OCI-LY3 (cell line): ENCODE data around the gene GAB2.

Experiments used
- H2AFZ ChIP-seq: fragments of 200-600, 300-600 bp; shearing (Covaris generic); 2 replicates; pipeline ENCODE4 v1.6.0; 2014; ENCODE audit warnings: antibody characterized with exemption, low read depth, low read length
- H3K27ac ChIP-seq: fragments of 200-600, 300-600 bp; sonication (generic); 2 replicates; pipeline ENCODE4 v1.5.1; 2014; ENCODE audit warnings: mild to moderate bottlenecking, low read length, moderate library complexity, mixed read lengths
- H3K27me3 ChIP-seq: fragments of 200-600, 300-600 bp; sonication (generic); 2 replicates; pipeline ENCODE4 v1.6.1; 2014; ENCODE audit warnings: low read depth, low read length, mixed read lengths
- H3K36me3 ChIP-seq: fragments of 200-600, 300-600 bp; sonication (generic); replicated peaks from 2 replicates; pipeline ENCODE3; 2014; ENCODE audit warnings: low read depth, low read length, mixed read lengths
- H3K4me1 ChIP-seq: fragments of 300-600, 200-600 bp; sonication (generic); 2 replicates; pipeline ENCODE4 v1.6.1; 2014; ENCODE audit warnings: low read length, mixed read lengths
- H3K4me2 ChIP-seq: fragments of 200-600, 300-600 bp; sonication (generic); 2 replicates; pipeline ENCODE4 v1.6.1; 2014; ENCODE audit warnings: low read length, mixed read lengths
- H3K4me3 ChIP-seq: fragments of 300-600, 200-600 bp; sonication (generic); 2 replicates; pipeline ENCODE4 v1.5.1; 2014; ENCODE audit warnings: antibody characterized with exemption, mild to moderate bottlenecking, low read length, moderate library complexity
- H3K79me2 ChIP-seq: fragments of 300-600, 200-600 bp; shearing (Covaris generic); 2 replicates; pipeline ENCODE4 v1.6.1; 2014; ENCODE audit warnings: mild to moderate bottlenecking, low read length, mixed read lengths
- H3K9ac ChIP-seq: fragments of 300-600, 200-600 bp; shearing (Covaris generic); 2 replicates; pipeline ENCODE4 v1.6.0; 2014; ENCODE audit warnings: mild to moderate bottlenecking, low read length, moderate library complexity
- H3K9me3 ChIP-seq: fragments of 200-600, 300-600 bp; shearing (Covaris generic); 2 replicates; pipeline ENCODE4 v1.6.1; 2014; ENCODE audit warnings: low read length, mixed read lengths; ENCODE audit not compliant: insufficient read depth
- H4K20me1 ChIP-seq: fragments of 200-600, 300-600 bp; sonication (generic); 2 replicates; pipeline ENCODE4 v1.6.1; 2016; ENCODE audit warnings: low read length, mixed read lengths; ENCODE audit not compliant: insufficient read depth
- CTCF ChIP-seq: fragments of 200-600, 300-600 bp; sonication (generic); IDR thresholded peaks from 2 replicates; pipeline ENCODE4 v1.5.1; 2014; ENCODE audit warnings: antibody characterized with exemption, low read length, low read depth
- EZH2phosphoT487 ChIP-seq: fragments of 200-600 bp; shearing (Covaris generic); IDR thresholded peaks from 2 replicates; pipeline ENCODE4 v1.6.1; 2018; ENCODE audit warnings: antibody characterized with exemption, mixed run types, low read depth

Gene GAB2

GRCh38 chr11:78212586-78213371 lies 204.8 kb downstream of the GAB2 start:
- no peaks in the 10 kb centered on the region for H3K9me3 ChIP-seq
- no peaks in the 10 kb centered on the region for H3K36me3 ChIP-seq

GRCh38 chr11:78211565-78211964 lies 206.1 kb downstream of the GAB2 start:
- no peak overlapping the region for H3K4me3 ChIP-seq
- H3K9ac ChIP-seq: no peak overlapping the region
- H3K36me3 ChIP-seq: no peaks in the 10 kb centered on the region
- H3K4me2 ChIP-seq: no peak overlapping the region
- H3K27me3 ChIP-seq: no peaks in the 10 kb centered on the region
- H3K79me2 ChIP-seq: no peaks in the 10 kb centered on the region
- no peaks in the 10 kb centered on the region for H3K9me3 ChIP-seq
- H3K4me1 ChIP-seq: no peaks in the 10 kb centered on the region
- TF ChIP-seq EZH2phosphoT487: no peak
- no peak for TF ChIP-seq CTCF
- H4K20me1 ChIP-seq: no peaks in the 10 kb centered on the region
- no peak overlapping the region for H2AFZ ChIP-seq
- H3K27ac ChIP-seq: no peak overlapping the region

More at GRCh38 chr11:78212586-78213371, 204.8 kb downstream of the GAB2 start:
- H3K27me3 ChIP-seq: no peaks in the 10 kb centered on the region
- H3K79me2 ChIP-seq: no peaks in the 10 kb centered on the region
- TF ChIP-seq CTCF (no peak), EZH2phosphoT487 (no peak)
- H3K4me1 ChIP-seq: no peaks in the 10 kb centered on the region
- no peak overlapping the region for H3K27ac ChIP-seq
- H4K20me1 ChIP-seq: no peaks in the 10 kb centered on the region
- H3K4me2 ChIP-seq: no peak overlapping the region
- H3K9ac ChIP-seq: no peak overlapping the region
- no peak overlapping the region for H3K4me3 ChIP-seq
- no peak overlapping the region for H2AFZ ChIP-seq

- Histone ChIP-seq H2AFZ (no peak overlapping the region), H3K4me1 (no peaks in the 10 kb centered on the region), H3K27ac (no peak overlapping the region), H3K9me3 (no peaks in the 10 kb centered on the region), H3K4me3 (no peak overlapping the region), H3K4me2 (no peak overlapping the region), H4K20me1 (no peaks in the 10 kb centered on the region), H3K9ac (no peak overlapping the region), H3K36me3 (no peaks in the 10 kb centered on the region), H3K27me3 (no peaks in the 10 kb centered on the region), H3K79me2 (no peaks in the 10 kb centered on the region)
- TF ChIP-seq EZH2phosphoT487 (no peak), CTCF (no peak)
Measured at GRCh38 chr11:78210000-78210608, 207.5 kb downstream of the GAB2 start.

GRCh38 chr11:78209478-78209877 lies 208.1 kb downstream of the GAB2 start:
- H2AFZ ChIP-seq: no peak overlapping the region
- no peak overlapping the region for H3K27ac ChIP-seq
- no peaks in the 10 kb centered on the region for H3K9me3 ChIP-seq
- no peak for TF ChIP-seq EZH2phosphoT487
- TF ChIP-seq CTCF: no peak
- no peak overlapping the region for H3K9ac ChIP-seq
- H4K20me1 ChIP-seq: no peaks in the 10 kb centered on the region
- no peak overlapping the region for H3K4me2 ChIP-seq
- no peaks in the 10 kb centered on the region for H3K27me3 ChIP-seq
- H3K4me1 ChIP-seq: no peaks in the 10 kb centered on the region
- no peak overlapping the region for H3K4me3 ChIP-seq
- no peaks in the 10 kb centered on the region for H3K36me3 ChIP-seq
- no peaks in the 10 kb centered on the region for H3K79me2 ChIP-seq
